Urothelium cell line (cell line): ENCODE results near the gene NRAP.

ENCODE experiments used
- DNase-seq: peaks from one replicate; pipeline ENCODE4 v3.0.0; 2011; ENCODE audit warnings: low spot score, mixed read lengths
- FAIRE-seq: peaks from 2 replicates; lab custom pipeline; 2011; peaks lifted over from hg19 to GRCh38; lab: Jason Lieb, UNC

Gene NRAP

DNA sequence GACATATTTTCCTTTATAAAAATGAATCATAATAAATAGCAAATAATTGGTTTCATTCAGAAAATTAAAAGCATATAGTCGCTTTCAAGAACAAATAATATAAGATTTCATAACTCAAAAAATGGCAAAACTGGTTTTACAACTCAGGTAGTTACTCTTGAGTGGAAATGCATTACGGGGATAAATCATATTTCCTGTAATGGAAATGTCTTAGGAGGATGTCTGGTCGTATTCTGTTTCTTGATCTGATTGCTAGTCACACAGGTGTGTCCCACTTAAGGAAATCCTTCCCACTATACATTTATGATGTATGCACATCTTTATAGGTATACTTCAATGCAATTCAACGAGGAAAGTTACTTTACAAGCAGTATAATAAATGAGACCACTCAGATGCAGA, 20.7 kb downstream of the NRAP start:
- no peak for FAIRE-seq

GRCh38 chr10:113641702-113642101, 22.1 kb downstream of the NRAP start:
- no peak for DNase-seq
- FAIRE-seq, result no peak

More for the DNA sequence above, 20.7 kb downstream of the NRAP start:
- no peak for DNase-seq

GRCh38 chr10:113639966-113640365, 23.9 kb downstream of the NRAP start:
- FAIRE-seq, result no peak
- DNase-seq, result no peak

- FAIRE-seq, result no peak
Measured at GRCh38 chr10:113631684-113632367, 32.0 kb downstream of the NRAP start.

GRCh38 chr10:113630929-113631533, 32.8 kb downstream of the NRAP start:
- DNase-seq (no peak), FAIRE-seq (no peak)

More at GRCh38 chr10:113631684-113632367, 32.0 kb downstream of the NRAP start:
- no peak for DNase-seq

GRCh38 chr10:113628607-113629153, 35.2 kb downstream of the NRAP start:
- DNase-seq, result no peak
- FAIRE-seq, result no peak

DNA sequence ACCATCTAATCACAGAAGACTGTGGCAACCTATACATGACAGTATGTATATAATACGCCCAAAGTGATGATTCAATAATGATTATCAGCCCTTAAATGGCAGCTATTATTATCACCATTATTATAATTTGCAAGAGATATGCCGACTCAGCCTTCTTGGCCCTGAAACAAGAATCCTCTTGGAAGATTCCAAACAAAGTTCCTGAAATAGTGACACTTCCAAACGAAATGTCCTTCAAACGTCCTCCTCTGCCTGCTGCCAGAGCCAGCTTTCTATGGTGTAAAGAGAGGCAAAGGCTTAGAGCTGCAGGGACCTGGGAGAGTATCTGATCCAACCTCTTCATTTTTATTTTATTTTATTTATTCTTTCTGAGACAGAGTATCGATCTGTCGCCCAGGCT, 36.0 kb downstream of the NRAP start:
- DNase-seq (no peak), FAIRE-seq (no peak)

DNA sequence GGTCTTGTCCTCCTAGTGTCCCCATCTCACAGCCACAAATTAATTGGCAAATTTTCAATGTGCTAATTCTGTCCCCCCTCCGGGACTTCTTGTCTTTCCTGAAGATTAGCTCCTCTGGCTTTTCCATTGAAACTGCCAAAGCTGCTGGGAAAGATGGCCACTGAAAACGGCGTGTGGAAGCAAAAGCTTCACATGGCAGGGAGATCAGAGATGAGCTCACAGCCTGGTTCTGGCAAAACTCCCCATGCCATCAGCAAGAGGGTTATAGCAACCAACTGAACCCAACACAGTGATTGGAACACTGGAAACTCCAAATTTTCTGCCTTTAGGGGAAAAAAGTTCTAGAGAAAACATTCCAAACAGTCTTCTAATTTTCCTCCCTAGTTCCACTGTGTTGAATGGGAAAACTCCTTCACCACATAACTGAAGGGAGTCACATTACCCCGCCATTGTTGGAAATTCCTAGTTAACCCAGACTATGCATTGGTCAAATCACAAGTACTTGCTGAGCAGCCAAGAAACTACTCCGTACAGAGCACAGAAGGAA, 37.0 kb downstream of the NRAP start:
- no peak for FAIRE-seq

GRCh38 chr10:113625461-113626186, 38.2 kb downstream of the NRAP start:
- FAIRE-seq (no peak), DNase-seq (no peak)

More for the DNA sequence above, 37.0 kb downstream of the NRAP start:
- no peak for DNase-seq

- DNase-seq (no peak), FAIRE-seq (no peak)
Measured at GRCh38 chr10:113622831-113623230, 41.0 kb downstream of the NRAP start.

DNA sequence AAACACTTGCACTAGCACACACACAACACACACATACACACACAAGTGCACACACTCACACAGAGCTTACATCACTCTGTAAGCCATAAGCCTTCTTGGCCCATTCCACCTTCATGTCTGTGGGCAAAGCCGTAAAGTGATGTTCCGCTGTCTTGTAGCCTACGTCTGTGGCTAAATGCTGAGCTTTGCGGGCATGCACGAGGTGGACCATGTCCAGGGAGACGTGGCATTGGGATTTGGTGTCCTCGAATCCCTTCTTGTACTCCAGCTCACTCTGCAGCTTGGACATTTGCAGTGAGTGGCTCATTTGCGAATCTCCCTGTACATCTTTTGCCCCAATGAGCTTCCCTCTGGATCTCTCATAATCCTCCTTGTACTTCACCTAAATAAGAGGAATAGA, 42.0 kb downstream of the NRAP start:
- FAIRE-seq, result no peak
- DNase-seq, result no peak

GRCh38 chr10:113620936-113621335, 42.9 kb downstream of the NRAP start:
- FAIRE-seq (no peak), DNase-seq (no peak)

DNA sequence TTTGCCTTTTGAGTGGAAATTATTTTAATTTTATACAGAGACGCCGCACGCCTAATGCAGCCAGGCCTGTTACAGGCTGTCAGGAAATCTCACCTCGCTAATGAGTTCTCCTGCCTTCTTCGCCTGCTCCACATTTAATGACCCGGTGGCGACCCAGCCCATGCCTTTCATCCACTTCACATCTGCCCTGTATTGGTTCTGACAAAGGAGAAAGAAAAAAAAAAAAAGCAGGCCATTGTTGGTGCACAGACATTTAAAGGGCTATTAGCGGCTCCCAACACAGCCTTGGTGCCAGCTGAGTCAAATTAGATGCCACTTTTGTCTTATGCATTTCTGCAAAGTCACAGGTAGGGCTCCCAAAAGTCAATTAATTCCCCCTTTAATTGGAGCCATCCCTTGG, 43.3 kb downstream of the NRAP start:
- DNase-seq (no peak), FAIRE-seq (no peak)

- DNase-seq (no peak), FAIRE-seq (no peak)
Measured at GRCh38 chr10:113619401-113619800, 44.4 kb downstream of the NRAP start.

GRCh38 chr10:113618338-113618737, 45.5 kb downstream of the NRAP start:
- DNase-seq (no peak), FAIRE-seq (no peak)

GRCh38 chr10:113617086-113617485, 46.8 kb downstream of the NRAP start:
- DNase-seq, result no peak
- no peak for FAIRE-seq

DNA sequence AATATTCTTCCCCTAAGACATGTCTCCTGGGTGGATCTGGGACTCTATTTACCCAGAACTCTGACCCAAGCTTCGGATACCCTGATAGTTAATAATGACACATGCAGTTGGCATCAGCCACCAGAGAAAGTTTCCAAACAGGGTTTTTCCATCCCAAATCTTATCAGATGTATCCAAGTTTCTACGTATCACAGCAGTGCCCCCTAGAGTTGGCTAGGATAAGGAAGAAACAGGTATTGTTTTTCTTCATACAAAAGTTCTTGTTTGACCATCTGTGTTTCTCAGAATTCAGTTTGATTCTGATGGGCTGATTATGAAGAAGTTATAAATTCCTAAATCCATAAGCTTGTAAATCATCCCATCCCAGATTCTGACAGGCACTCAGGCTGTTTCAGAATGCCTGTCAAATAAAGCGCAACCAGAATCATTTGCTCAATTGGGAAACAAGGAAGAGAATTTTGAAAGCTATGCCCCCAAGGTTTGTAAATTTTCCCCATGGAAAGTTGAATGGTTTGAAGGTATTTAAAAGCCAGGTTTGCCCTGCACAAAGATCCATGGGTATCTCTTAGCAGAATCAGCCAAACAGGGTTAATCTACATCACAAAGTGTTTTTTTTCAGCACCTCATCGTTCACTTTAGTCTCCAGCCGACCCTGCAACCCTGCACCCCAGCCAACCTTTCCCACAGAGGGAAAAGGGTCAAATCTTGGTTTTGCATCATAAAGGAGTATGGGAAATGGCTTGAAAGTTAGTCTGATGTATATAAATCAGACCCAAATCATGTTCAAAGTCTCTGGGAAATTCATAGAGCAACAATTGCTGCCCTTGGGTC, 47.4 kb downstream of the NRAP start:
- FAIRE-seq (no peak), DNase-seq (peak; percentile 9)

DNA sequence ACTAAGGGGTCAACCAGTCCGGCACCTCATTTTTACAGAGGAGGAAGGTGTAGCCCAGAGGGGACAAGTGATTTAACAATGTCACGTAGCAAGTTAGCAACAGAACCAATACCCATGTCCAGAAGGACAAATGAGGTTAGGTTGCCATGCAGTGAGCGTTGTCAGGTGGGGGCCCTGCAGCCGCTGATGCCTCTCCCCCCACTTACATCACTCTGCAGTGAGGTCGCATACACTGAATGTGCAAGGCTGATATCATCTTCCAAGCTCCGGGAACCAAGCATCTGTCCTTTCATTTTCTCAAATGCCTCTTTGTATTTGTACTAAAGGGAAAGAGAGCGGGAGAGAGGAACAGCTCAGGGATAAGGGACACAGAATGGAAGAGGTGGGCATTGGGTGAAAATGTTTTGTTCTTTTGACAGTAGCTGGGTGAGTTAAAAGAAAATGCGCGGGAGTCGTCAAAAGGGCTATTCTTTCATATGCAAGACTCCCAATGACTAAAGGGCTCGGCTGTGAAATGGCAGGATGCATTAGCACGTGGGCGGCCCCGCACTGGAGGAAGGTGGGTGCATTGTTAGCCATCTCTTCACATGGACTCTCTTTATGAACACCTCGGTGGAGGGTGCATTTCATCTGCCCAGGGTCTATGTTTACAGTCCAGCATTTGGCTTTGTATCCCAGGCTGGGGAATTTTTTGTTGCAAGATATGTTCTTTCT, 49.7 kb downstream of the NRAP start:
- DNase-seq (no peak), FAIRE-seq (peak; percentile 66)

- no peak for FAIRE-seq
- DNase-seq, result no peak
Measured at GRCh38 chr10:113613427-113613826, 50.4 kb downstream of the NRAP start.

- no peak for FAIRE-seq
- DNase-seq, result no peak
Measured at GRCh38 chr10:113612154-113612553, 51.7 kb downstream of the NRAP start.
